Middle frontal gyrus (tissue), 1 donor: ENCODE results near the gene TTC17.

Experiments
- DNase-seq: peaks from one replicate; pipeline ENCODE4 v3.0.0-alpha.2; 2015; ENCODE audit warnings: low spot score; ENCODE audit errors: extremely low spot score

Gene TTC17

DNA sequence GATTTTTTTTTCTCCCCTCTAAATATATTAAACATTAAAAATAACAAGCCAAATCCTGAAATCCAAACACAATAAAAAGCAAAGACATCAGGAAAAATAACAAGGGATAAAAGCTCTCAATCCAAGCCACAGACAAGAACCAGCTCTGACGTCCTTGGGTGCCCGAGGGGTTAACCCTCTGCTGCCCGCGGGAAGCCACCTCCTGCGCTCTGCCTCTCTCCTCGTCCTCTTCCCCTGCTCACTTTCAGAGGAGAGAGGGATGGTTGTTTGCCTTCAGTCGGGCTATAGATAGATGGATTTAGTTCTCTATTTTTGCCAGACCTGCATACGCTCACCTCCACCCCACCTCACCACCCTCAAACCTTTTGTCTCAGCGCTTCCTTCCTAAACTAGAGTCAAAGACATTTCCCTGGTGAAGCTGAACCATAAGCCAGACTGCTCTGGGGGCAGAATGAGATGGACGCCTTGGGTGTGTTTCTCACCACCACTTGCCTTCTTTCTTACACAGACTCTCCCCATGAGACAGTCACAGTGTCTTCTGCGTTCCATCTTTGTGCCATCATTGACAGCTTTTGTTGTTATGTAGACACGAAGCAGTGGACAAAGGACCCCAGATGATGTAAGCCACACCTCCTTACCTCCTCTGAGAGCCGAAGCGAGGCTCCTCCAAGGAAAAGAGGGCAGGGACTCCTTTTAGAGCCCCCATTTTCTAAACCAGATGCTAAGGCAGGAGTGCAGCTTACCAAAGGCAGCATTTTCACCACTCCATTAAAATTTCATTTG, 179.3 kb downstream of the TTC17 start:
- DNase-seq: no peak

DNA sequence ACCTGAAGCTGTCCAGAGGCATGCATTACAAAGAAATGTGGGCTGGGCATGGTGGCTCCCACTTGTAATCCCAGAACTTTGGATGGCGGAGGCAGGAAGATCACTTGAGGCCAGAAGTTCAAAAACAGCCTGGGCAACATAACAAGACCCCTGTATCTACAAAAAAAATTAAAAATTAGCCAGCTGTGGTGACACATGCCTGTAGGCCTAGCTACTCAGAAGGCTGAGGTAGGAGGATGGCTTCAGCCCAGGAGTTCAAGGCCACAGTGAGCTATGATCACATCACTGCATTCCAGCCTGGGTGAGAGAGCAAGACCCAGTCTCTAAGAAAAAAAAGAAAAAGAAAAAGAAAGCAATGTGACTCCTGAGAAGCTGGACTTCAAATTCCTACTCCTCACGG, 183.3 kb downstream of the TTC17 start:
- DNase-seq: no peak

GRCh38 chr11:43542750-43543712, 184.3 kb downstream of the TTC17 start:
- DNase-seq: no peak
